SK-N-MC (cell line): ENCODE measurements around the gene POLR3K.

Experiments
- EZH2 ChIP-seq: fragments of 200-600 bp; sonication (generic); IDR thresholded peaks from one replicate; pipeline ENCODE4 v1.6.1; 2017; ENCODE audit warnings: antibody characterized with exemption
- FOXP2 ChIP-seq: optimal IDR thresholded peaks from 2 replicates; pipeline ENCODE3; 2011; ENCODE audit warnings: mild to moderate bottlenecking, moderate library complexity; ENCODE audit not compliant: insufficient read depth; ENCODE audit errors: extremely low read length, control extremely low read depth
- POLR2AphosphoS5 ChIP-seq: IDR thresholded peaks from 2 replicates; pipeline ENCODE4 v1.6.1; 2012; ENCODE audit warnings: mild to moderate bottlenecking, low read depth, low read length, borderline replicate concordance

- TF ChIP-seq POLR2AphosphoS5 = no peak
- TF ChIP-seq EZH2 = no peak
- TF ChIP-seq FOXP2 = no peak
Measured at GRCh38 chr16:58491-59439, 5.4 kb upstream of the POLR3K start.
